Measurements from ENCODE around the gene AMER3. TPM values are rescaled to one million over a fixed set of nuclear protein-coding genes. Genes with fewer than 3 reads are reported as not detected.

AMER3 gene
- total and polyA plus RNA-seq, 10 of the 15 experiments (the other 5 are each of a cell fraction or from before 2014, with no cell fraction given): not detected

DNA sequence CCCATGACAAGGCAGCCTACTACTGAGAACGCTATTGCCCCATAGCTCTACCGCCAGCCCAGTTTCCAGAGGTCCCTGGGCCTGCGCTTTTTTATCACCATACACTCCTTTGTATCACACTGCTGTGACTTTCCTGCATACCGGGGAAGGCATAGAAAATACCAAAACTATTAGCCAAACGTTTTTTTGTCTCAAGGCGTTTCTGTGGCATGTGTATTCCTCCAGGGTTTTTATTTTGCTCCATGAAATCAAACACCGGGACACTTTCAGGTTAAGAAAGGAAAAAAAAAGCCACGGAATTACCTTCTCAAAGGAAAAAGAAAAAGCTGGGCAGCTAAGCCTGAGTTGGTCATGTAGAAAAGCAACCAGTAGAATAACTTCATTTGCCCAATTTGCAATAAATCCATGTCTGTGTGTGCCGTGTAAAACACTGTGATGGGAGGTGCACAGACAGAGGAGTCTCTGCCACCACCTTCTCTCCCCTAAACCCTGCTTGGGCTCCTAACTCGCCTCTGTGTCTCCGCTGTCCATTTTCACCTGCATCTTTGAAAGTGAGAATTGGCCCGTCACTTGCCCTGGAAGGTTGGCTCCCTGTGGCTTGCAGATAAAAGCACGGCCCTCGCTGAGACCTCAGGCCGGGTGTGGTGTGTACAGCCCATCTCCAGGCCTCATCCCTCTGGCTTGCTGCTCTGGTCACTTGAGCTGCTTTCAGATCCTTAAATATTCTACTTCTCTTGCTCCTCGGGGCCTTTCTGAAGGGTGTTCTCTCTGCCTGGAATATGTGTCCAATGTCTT, 1.7 kb downstream of the AMER3 start:
- Histone ChIP-seq H3K4me3 (no peak overlapping the region), H3K27me3 (replicated peaks in 1 of 2; ENCODE audit: control insufficient read depth in 2 of 2, insufficient read depth in 2 of 2, low read length in 1 of 2) (peaks cover 3 to 5% of the 10 kb centered on the region in 2 experiments), H3K36me3 (ENCODE audit: control insufficient read depth in 2 of 2, insufficient read depth in 2 of 2, low read length in 1 of 2) (no peaks in the 10 kb centered on the region), H3K9me3 (replicated peaks; ENCODE audit: control insufficient read depth, insufficient read depth, low read length) (no peaks in the 10 kb centered on the region), H3K79me2 (ENCODE audit: control insufficient read depth, insufficient read depth, low read length) (no peaks in the 10 kb centered on the region), H3K4me2 (ENCODE audit: control insufficient read depth, insufficient read depth) (no peak overlapping the region), H3K27ac (ENCODE audit: control insufficient read depth, insufficient read depth) (no peak overlapping the region), H3K9ac (ENCODE audit: control insufficient read depth, insufficient read depth, low read length) (no peak overlapping the region), H3K4me1 (ENCODE audit: control insufficient read depth, insufficient read depth, low read length) (no peaks in the 10 kb centered on the region), H2AFZ (ENCODE audit: control insufficient read depth, low read depth, low read length) (no peak overlapping the region), H4K20me1 (ENCODE audit: control insufficient read depth, insufficient read depth) (no peaks in the 10 kb centered on the region)
- ATAC-seq: no peak
- ChIA-PET SMC1A (ENCODE audit: uncharacterized antibody, unreplicated experiment) (no interaction called here), CTCF (no interaction called here), POLR2A (no interaction called here), RAD21 (ENCODE audit: unreplicated experiment) (no interaction called here)
- no TSS peak for BruUV-seq (replicated peaks)
- intact Hi-C loops (cut with micrococcal nuclease; ENCODE audit: unreplicated experiment) (no loop called here), in situ Hi-C loops (cut with MboI) (no loop called here)
- no peak for FAIRE-seq
- TF ChIP-seq MEF2B (IDR thresholded peaks at IDR 0.05; ENCODE audit: partially characterized antibody, poor library complexity, severe bottlenecking) (no peak), SP1 (IDR thresholded peaks at IDR 0.05; ENCODE audit: low read depth, low read length) (no peak), CREB1 (IDR thresholded peaks at IDR 0.05; ENCODE audit: low read depth) (no peak), ZNF217 (IDR thresholded peaks at IDR 0.05) (no peak), WRNIP1 (IDR thresholded peaks at IDR 0.05; ENCODE audit: borderline replicate concordance, low read depth, low read length) (no peak), JUND (IDR thresholded peaks at IDR 0.05; ENCODE audit: low read depth, low read length) (no peak), BMI1 (IDR thresholded peaks at IDR 0.05; ENCODE audit: borderline replicate concordance) (no peak), HCFC1 (IDR thresholded peaks at IDR 0.05; ENCODE audit: low read length) (no peak), TCF7 (IDR thresholded peaks at IDR 0.05; ENCODE audit: borderline replicate concordance) (no peak), RAD51 (IDR thresholded peaks at IDR 0.05) (no peak)
- TF ChIP-seq, protein P1, sequence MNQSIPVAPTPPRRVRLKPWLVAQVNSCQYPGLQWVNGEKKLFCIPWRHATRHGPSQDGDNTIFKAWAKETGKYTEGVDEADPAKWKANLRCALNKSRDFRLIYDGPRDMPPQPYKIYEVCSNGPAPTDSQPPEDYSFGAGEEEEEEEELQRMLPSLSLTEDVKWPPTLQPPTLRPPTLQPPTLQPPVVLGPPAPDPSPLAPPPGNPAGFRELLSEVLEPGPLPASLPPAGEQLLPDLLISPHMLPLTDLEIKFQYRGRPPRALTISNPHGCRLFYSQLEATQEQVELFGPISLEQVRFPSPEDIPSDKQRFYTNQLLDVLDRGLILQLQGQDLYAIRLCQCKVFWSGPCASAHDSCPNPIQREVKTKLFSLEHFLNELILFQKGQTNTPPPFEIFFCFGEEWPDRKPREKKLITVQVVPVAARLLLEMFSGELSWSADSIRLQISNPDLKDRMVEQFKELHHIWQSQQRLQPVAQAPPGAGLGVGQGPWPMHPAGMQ (IDR thresholded peaks at IDR 0.05; ENCODE audit: borderline replicate concordance): no peak
- TF ChIP-seq, protein P2, sequence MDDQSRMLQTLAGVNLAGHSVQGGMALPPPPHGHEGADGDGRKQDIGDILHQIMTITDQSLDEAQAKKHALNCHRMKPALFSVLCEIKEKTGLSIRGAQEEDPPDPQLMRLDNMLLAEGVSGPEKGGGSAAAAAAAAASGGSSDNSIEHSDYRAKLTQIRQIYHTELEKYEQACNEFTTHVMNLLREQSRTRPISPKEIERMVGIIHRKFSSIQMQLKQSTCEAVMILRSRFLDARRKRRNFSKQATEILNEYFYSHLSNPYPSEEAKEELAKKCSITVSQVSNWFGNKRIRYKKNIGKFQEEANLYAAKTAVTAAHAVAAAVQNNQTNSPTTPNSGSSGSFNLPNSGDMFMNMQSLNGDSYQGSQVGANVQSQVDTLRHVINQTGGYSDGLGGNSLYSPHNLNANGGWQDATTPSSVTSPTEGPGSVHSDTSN (IDR thresholded peaks at IDR 0.05; ENCODE audit: insufficient replicate concordance, low read depth, low read length): no peak
- TF ChIP-seq, protein P3, sequence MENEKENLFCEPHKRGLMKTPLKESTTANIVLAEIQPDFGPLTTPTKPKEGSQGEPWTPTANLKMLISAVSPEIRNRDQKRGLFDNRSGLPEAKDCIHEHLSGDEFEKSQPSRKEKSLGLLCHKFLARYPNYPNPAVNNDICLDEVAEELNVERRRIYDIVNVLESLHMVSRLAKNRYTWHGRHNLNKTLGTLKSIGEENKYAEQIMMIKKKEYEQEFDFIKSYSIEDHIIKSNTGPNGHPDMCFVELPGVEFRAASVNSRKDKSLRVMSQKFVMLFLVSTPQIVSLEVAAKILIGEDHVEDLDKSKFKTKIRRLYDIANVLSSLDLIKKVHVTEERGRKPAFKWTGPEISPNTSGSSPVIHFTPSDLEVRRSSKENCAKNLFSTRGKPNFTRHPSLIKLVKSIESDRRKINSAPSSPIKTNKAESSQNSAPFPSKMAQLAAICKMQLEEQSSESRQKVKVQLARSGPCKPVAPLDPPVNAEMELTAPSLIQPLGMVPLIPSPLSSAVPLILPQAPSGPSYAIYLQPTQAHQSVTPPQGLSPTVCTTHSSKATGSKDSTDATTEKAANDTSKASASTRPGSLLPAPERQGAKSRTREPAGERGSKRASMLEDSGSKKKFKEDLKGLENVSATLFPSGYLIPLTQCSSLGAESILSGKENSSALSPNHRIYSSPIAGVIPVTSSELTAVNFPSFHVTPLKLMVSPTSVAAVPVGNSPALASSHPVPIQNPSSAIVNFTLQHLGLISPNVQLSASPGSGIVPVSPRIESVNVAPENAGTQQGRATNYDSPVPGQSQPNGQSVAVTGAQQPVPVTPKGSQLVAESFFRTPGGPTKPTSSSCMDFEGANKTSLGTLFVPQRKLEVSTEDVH (IDR thresholded peaks at IDR 0.05; ENCODE audit: low read depth, partially characterized antibody): no peak
- DNase-seq (ENCODE audit: low read depth, low spot score): no peak
- 28% methylated on average over 16 of the region's 16 CpGs for WGBS (ENCODE audit: insufficient coverage, insufficient replicate concordance, low lambda C conversion rate, missing lambda C conversion rate)
